Amniotic stem cell (primary cell): ENCODE data around the gene RGPD8.
"Not testable (repeated sequence)": the region's sequence is repeated elsewhere in the genome, so short reads cannot be mapped to it uniquely, and the experiment has no call there.

ENCODE experiments used
- DNase-seq: peaks from one replicate; lab custom pipeline; 2025; lab: John Stamatoyannopoulos, UW

RGPD8 gene

GRCh38 chr2:112433480-112433879 lies at the start of gene RGPD8:
TSS of gene RGPD8 (minus strand) at chr2:112433645. CDS start at chr2:112433453, 192 bp downstream.
- not testable (repeated sequence) for DNase-seq

- DNase-seq = peak; percentile 39
Measured at GRCh38 chr2:112483042-112483473, 49.6 kb upstream of the RGPD8 start.

- DNase-seq = no peak
Measured at GRCh38 chr2:112482309-112483041, 49.0 kb upstream of the RGPD8 start.

GRCh38 chr2:112481528-112482233 lies 48.2 kb upstream of the RGPD8 start, which contains the start of gene TTL:
TSS of gene TTL (plus strand) at chr2:112482156. CDS start at chr2:112482345, 189 bp downstream.
- no peak for DNase-seq

GRCh38 chr2:112481050-112481527 lies 47.6 kb upstream of the RGPD8 start:
- peak; percentile 51 for DNase-seq

GRCh38 chr2:112480530-112481049 lies 47.1 kb upstream of the RGPD8 start:
- DNase-seq = no peak

- no peak for DNase-seq
Measured at GRCh38 chr2:112476434-112476833, 43.0 kb upstream of the RGPD8 start.

GRCh38 chr2:112474844-112475486 lies 41.5 kb upstream of the RGPD8 start:
- no peak for DNase-seq

GRCh38 chr2:112472547-112473263 lies 39.3 kb upstream of the RGPD8 start:
- DNase-seq = no peak

- DNase-seq = no peak
Measured at GRCh38 chr2:112465382-112465781, 31.9 kb upstream of the RGPD8 start.

- DNase-seq = no peak
Measured at GRCh38 chr2:112463256-112463655, 29.8 kb upstream of the RGPD8 start.

- DNase-seq = no peak
Measured at GRCh38 chr2:112462178-112462577, 28.7 kb upstream of the RGPD8 start.

GRCh38 chr2:112459372-112459771 lies 25.9 kb upstream of the RGPD8 start:
- DNase-seq = no peak

GRCh38 chr2:112454586-112454985 lies 21.1 kb upstream of the RGPD8 start:
- no peak for DNase-seq

GRCh38 chr2:112451317-112451716 lies 17.9 kb upstream of the RGPD8 start:
- no peak for DNase-seq

GRCh38 chr2:112449854-112450253 lies 16.4 kb upstream of the RGPD8 start:
- no peak for DNase-seq

GRCh38 chr2:112444256-112444655 lies 10.8 kb upstream of the RGPD8 start:
- not testable (repeated sequence) for DNase-seq

GRCh38 chr2:112438603-112439261 lies 5.3 kb upstream of the RGPD8 start:
- DNase-seq = not testable (repeated sequence)

- not testable (repeated sequence) for DNase-seq
Measured at GRCh38 chr2:112437405-112437831, 4.0 kb upstream of the RGPD8 start.

- DNase-seq = not testable (repeated sequence)
Measured at GRCh38 chr2:112436993-112437392, 3.5 kb upstream of the RGPD8 start.
